ENCODE data around the gene NAV1. TPM values are rescaled to one million over a fixed set of nuclear protein-coding genes. Genes with fewer than 3 reads are reported as not detected.

The NAV1 gene
- total and polyA plus RNA-seq, 9 of the 15 experiments (the other 6 are each of a cell fraction or from before 2014, with no cell fraction given): 0.91 to 16.8 (median 3.2) TPM

GRCh38 chr1:201554190-201554600 lies 15.3 kb downstream of the NAV1 start (continued):
- TF ChIP-seq AFF1 (IDR thresholded peaks at IDR 0.05; ENCODE audit: low read depth in 1 of 2, partially characterized antibody in 2 of 2) (no peak), THAP12 (CRISPR knock-in tag; IDR thresholded peaks at IDR 0.05) (no peak), ZNF507 (tag; conservative IDR thresholded peaks at IDR 0.05) (no peak), MNT (conservative IDR thresholded peaks at IDR 0.05) (peak in 1 of 2 experiments; percentile 35; a peak in 3 of 4 replicates), ZNF445 (CRISPR knock-in tag; IDR thresholded peaks at IDR 0.05; ENCODE audit: low read depth) (no peak), SREBF1 (IDR thresholded peaks at IDR 0.05; ENCODE audit: borderline replicate concordance, low read depth, low read length) (no peak), ZNF133 (CRISPR knock-in tag; IDR thresholded peaks at IDR 0.05) (no peak), UBTF (IDR thresholded peaks at IDR 0.05; ENCODE audit: borderline replicate concordance in 1 of 2, low read depth in 2 of 2, low read length in 2 of 2) (no peak), PRDM10 (IDR thresholded peaks at IDR 0.05; ENCODE audit: partially characterized antibody) (no peak), MLX (CRISPR knock-in tag; conservative IDR thresholded peaks at IDR 0.05) (no peak), C11orf30 (IDR thresholded peaks at IDR 0.05; ENCODE audit: low read depth) (no peak)

Data from K562 (cell line).